ENCODE data around the gene TAL1. TPM values are rescaled to one million over a fixed set of nuclear protein-coding genes. Genes with fewer than 3 reads are reported as not detected.

The TAL1 gene
- total RNA-seq, 1 donor from 2014 or later, result not detected

DNA sequence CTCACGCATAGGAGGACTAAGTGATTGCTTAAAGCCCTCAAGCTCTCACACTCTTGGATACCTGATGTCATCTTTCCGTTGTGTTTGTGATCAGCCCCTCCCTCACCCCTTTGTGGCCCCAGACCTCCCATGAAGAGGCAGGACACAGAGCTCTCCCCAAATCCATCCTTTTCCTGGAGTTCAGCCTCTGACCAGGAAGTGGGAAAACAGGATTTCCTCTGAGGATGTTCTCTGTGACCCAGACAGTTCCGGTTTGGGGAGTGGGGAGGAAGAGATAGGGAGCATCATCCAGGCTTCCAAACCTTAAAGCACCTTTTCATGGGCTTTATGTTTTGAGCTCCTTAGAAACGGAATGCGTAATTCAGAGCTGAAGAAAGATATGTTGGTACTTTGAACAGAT, 11.9 kb upstream of the TAL1 start:
- H3K27me3 Mint-ChIP-seq, result peaks cover 21% of the 10 kb centered on the region
- TF ChIP-seq CTCF (IDR thresholded peaks at IDR 0.05), result no peak
- no peak for DNase-seq
- H3K4me1 Mint-ChIP-seq, result no peaks in the 10 kb centered on the region
- H3K4me3 Mint-ChIP-seq, result no peak overlapping the region
- ChIA-PET POLR2A (no interaction called here), CTCF (no interaction called here)
- no peaks in the 10 kb centered on the region for H3K9me3 Mint-ChIP-seq
- ATAC-seq (ENCODE audit: low read depth), result no peak
- no peaks in the 10 kb centered on the region for H3K36me3 Mint-ChIP-seq (ENCODE audit: low read depth)
- intact Hi-C loops (cut with micrococcal nuclease), result no loop called here
- H3K27ac Mint-ChIP-seq, result no peak overlapping the region

DNA sequence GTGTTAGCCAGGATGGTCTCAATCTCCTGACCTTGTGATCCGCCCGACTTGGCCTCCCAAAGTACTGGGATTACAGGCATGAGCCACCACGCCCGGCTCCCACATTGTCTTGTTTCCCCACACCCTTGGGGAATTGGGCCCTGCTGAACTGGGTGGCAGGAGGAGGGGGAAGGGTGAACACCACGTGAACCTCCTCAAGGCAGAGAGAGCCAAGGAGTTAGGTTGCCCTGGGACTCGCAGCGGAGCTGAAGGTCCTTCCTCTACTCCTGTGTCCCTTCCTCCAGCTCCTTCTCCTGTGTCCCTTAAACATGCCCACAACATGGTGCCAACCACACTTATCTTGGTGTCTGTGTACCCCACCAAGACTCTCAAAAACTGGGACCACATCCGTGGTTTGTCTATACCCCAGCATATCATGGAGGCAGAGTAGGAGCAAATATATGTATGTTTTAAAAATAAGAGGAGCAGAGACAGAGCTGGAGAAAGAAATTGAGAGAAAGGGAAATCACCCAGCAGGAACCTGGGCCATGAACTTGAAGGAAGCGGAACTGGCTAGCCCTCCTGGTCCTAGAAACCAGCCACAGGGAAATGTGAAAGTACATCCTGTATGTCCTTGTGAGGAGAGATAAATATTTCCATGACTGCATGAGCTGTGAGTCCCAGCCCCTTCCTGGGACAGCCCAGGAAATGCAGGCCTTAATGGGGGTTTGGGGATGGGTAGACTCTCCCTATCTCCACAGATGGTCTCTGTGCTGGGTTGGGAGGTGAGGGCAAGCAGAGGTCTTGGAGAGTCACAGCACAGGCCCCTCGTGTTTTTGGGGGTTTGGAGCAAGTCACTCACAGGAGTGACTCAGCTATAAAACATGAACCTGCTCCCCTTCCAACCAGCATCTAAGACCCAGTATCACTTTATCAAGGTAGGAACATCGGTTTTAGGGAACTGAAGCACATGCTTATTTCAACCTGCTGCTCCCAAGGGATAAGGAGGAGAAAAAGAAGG, 9.4 kb upstream of the TAL1 start:
- Mint-ChIP-seq H3K36me3 (ENCODE audit: low read depth) (no peaks in the 10 kb centered on the region), H3K4me3 (no peak overlapping the region), H3K4me1 (no peaks in the 10 kb centered on the region), H3K9me3 (no peaks in the 10 kb centered on the region), H3K27ac (no peak overlapping the region), H3K27me3 (peaks cover 30% of the 10 kb centered on the region)
- CTCF ChIA-PET, result no interaction called here
- no peak for TF ChIP-seq CTCF (IDR thresholded peaks at IDR 0.05)
- DNase-seq (no peak), ATAC-seq (ENCODE audit: low read depth) (no peak)
- intact Hi-C loops (cut with micrococcal nuclease), result no loop called here
- POLR2A ChIA-PET, result no interaction called here

DNA sequence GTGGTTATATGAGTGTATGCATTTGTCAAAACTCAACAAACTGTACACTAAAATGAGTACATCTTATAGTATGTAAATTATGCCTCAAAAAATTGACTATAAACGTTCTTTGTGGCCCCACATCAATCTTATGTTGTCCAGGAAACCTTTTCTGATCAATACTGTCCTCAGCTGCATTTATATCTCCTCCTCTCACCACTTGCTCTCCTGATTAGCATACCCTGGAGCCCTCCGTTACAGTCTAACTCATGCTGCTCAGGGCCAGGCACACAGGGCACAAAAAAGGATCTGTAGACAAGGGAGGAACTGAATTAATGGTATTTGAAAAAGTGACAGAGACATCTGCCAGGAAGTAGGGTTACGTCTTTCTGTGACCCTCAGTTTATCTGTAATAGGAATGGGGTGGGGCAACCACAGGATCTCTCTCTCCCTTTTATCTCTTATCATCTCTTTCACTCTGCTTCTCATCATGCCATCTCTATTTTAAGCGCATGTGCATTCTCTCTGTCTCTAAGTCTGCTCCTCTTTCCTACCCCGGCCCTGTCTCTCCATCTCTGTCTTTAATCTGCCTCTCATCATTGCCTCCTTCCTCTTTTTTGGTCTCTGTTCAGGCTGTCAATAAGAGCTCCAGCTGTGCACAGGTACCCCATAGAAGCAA, 7.0 kb upstream of the TAL1 start:
- no peak for TF ChIP-seq CTCF (IDR thresholded peaks at IDR 0.05)
- Mint-ChIP-seq H3K27me3 (peaks cover 45% of the 10 kb centered on the region), H3K4me3 (no peak overlapping the region), H3K9me3 (no peaks in the 10 kb centered on the region), H3K27ac (no peak overlapping the region), H3K36me3 (ENCODE audit: low read depth) (no peaks in the 10 kb centered on the region), H3K4me1 (no peaks in the 10 kb centered on the region)
- ChIA-PET POLR2A (no interaction called here), CTCF (no interaction called here)
- no peak for DNase-seq
- intact Hi-C loops (cut with micrococcal nuclease), result no loop called here
- no peak for ATAC-seq (ENCODE audit: low read depth)

GRCh38 chr1:47235806-47236205, 3.8 kb upstream of the TAL1 start:
- no peak for ATAC-seq (ENCODE audit: low read depth)
- Mint-ChIP-seq H3K27ac (no peak overlapping the region), H3K36me3 (ENCODE audit: low read depth) (peaks cover 2% of the 10 kb centered on the region), H3K4me1 (peaks cover 16% of the 10 kb centered on the region), H3K9me3 (no peaks in the 10 kb centered on the region), H3K27me3 (peaks cover 57% of the 10 kb centered on the region), H3K4me3 (no peak overlapping the region)
- intact Hi-C loops (cut with micrococcal nuclease), result no loop called here
- no peak for TF ChIP-seq CTCF (IDR thresholded peaks at IDR 0.05)
- DNase-seq, result no peak
- CTCF ChIA-PET, result no interaction called here
- POLR2A ChIA-PET, result no interaction called here

- H3K27me3 Mint-ChIP-seq, result peaks cover 59% of the 10 kb centered on the region
- ATAC-seq (ENCODE audit: low read depth) (no peak), DNase-seq (no peak)
- H3K4me1 Mint-ChIP-seq, result peaks cover 21% of the 10 kb centered on the region
- POLR2A ChIA-PET, result no interaction called here
- peaks cover 2% of the 10 kb centered on the region for H3K36me3 Mint-ChIP-seq (ENCODE audit: low read depth)
- CTCF ChIA-PET, result no interaction called here
- no peak overlapping the region for H3K27ac Mint-ChIP-seq
- no peak for TF ChIP-seq CTCF (IDR thresholded peaks at IDR 0.05)
- no peaks in the 10 kb centered on the region for H3K9me3 Mint-ChIP-seq
- no peak overlapping the region for H3K4me3 Mint-ChIP-seq
- intact Hi-C loops (cut with micrococcal nuclease), result no loop called here
Observed at GRCh38 chr1:47235241-47235681, 3.2 kb upstream of the TAL1 start.
